ENCODE measurements around the gene PYROXD2.

PYROXD2 gene

GRCh38 chr10:98414932-98415730 is at the start of gene PYROXD2:
TSS of gene PYROXD2 (minus strand) at chr10:98415182. CDS start at chr10:98415135, 47 bp downstream.
- DNase-seq (ENCODE audit: low read depth, low spot score): peak; percentile 55
- peak within 1 kb of the TSS; percentile 38 for H3K27ac ChIP-seq

DNA sequence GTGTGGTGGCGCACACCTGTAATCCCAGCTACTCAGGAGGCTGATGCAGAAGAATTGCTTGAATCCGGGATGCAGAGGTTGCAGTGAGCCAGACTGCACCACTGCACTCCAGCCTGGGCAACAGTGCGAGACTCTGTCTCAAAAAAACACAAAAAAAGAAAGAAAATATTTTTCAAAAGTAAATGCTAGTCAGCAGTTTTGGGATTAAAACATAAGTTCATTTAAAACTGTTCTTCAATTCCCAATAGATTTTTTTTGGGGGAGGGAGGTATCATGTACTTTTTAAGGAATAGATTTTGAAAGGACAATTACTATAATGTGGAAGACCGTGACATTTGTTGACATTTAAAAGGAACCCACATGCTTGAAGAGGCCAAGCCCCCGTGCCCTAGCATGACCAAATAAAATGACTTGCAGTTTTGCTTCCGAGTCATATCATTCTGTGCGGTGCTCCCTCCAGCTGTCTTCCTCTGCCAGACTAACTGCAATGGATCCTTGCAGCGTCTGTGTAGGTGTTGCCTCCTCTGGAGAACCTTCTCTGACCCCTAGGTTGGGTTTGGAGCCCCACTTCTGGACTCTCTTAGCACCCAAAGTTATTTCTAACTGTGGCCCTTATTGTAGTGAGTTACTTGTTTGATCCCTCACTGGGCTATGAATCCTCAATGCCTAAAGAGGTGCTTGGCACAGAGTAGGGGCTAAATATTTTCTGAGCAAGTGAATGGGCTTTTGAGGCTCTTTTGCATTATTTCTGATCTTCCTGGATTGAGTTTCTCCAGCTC is 49.2 kb upstream of the PYROXD2 start:
- no peak overlapping the region for H3K27ac ChIP-seq
- DNase-seq (ENCODE audit: low read depth, low spot score): no peak

DNA sequence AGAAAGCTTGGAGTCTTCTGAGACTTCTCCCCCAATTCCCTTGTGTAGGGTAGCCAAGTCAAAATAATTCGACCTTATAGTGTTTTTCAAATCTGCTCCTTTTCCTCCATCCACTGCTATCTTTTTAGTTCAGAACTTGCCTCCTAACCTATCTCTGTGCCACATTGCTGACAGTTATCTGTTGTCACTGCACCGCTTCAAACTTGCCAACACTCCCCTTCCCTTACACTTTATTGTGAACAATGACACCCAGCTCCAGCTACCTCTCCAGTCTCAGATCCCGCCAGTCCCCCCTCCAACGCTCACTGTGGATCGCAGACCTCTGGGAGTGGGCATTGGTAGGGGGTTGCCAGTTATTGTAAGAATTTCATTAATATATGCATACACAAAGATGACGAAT is 48.0 kb upstream of the PYROXD2 start:
- DNase-seq (ENCODE audit: low read depth, low spot score): no peak
- no peak overlapping the region for H3K27ac ChIP-seq

DNA sequence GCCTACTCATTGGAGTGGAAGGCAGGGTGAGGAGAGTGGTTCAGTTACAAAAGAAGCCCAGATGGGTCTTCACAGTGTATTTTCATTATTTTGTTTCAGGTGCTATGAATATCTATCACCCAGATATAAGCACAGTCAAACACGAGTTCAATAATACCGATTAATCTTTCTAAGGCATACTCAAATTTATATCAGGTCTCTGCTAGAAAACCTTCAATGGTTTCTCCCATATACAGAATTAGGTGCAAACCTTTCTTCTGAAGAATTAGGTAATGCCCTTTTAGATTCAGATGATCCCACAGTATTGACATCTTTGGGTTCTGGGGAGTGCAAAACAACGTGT is 46.5 kb upstream of the PYROXD2 start:
- DNase-seq (ENCODE audit: low read depth, low spot score): no peak
- H3K27ac ChIP-seq: no peak overlapping the region

GRCh38 chr10:98460837-98461499 is 46.0 kb upstream of the PYROXD2 start:
- DNase-seq (ENCODE audit: low read depth, low spot score): peak; percentile 39
- H3K27ac ChIP-seq: no peak overlapping the region

DNA sequence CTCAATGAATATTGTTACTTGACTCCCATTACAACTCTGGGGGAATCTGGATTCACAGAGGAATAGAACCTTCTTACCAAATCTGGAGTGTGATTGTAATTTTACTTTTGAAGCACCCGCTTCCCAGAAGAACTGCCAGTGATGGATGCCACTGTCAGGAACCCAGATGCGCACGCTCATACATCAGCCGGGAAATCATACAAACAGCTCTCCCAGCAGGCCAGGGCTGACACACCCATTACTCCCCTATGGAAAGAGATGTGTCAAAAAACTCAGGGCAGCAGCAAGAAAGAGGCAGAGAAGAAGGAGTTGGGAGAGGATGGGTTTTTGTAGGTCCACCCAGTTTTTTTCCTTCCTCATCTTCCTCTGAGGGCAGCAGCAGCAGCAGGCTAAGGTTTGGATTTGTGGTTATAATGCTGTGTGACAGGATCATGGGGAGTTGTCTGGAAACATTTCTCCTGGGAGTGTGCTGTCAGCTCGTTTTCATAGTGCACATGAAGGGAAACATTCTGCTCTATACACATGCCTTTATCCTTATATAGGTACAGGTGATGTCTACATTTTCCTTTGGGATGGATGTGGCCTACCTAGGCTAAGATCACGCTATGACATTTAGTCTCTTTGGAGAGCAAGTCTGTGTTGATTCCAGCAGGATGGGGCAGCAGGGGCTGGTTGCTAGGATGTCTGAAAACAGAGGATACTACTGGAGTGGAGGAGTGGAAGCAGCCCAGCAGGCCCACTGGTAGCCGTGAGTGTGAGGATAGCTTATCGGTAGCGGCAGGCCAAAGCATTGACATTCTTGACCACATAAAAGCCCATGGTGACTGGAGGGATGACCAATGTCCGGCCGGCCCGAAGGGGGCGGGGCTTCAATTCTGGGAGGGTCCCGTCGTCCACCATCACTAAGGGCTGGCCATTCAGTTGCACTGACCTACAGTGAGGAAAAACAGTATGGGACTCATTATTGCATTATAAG is 44.1 kb upstream of the PYROXD2 start:
- no peak for DNase-seq (ENCODE audit: low read depth, low spot score)

DNA sequence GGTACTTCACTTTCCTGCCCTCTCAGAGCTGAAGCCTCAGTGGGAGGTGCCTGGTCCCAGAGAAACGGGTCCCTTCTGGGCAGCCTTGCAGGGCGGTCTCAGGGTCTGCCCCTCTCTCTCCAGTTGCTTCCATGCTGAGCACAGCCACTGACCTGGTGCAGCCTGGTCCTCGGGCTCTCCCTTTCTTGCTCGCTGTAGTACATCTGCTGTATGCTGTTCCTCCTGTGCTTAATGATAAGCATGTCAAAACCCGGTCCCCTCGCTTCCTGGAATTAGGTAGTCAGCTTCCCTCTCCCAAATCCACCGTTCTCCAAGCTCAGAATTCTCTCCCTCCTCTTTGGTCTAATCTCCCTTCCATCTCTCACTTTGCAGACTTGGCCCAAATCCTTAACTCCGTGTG is 42.7 kb upstream of the PYROXD2 start:
- H3K27ac ChIP-seq: no peak overlapping the region
- DNase-seq (ENCODE audit: low read depth, low spot score): no peak

More for the DNA sequence above, 44.1 kb upstream of the PYROXD2 start:
- no peak overlapping the region for H3K27ac ChIP-seq

GRCh38 chr10:98456686-98457482 is 41.9 kb upstream of the PYROXD2 start:
- H3K27ac ChIP-seq: no peak overlapping the region
- DNase-seq (ENCODE audit: low read depth, low spot score): no peak

GRCh38 chr10:98456043-98456570 is 41.1 kb upstream of the PYROXD2 start:
- no peak overlapping the region for H3K27ac ChIP-seq
- no peak for DNase-seq (ENCODE audit: low read depth, low spot score)

GRCh38 chr10:98453729-98454128 is 38.7 kb upstream of the PYROXD2 start:
- no peak for DNase-seq (ENCODE audit: low read depth, low spot score)
- no peak overlapping the region for H3K27ac ChIP-seq

- no peak overlapping the region for H3K27ac ChIP-seq
- no peak for DNase-seq (ENCODE audit: low read depth, low spot score)
These were observed 35.6 kb upstream of the PYROXD2 start for GRCh38 chr10:98450618-98451017.

GRCh38 chr10:98449287-98449686 is 34.3 kb upstream of the PYROXD2 start:
- H3K27ac ChIP-seq: no peak overlapping the region
- no peak for DNase-seq (ENCODE audit: low read depth, low spot score)

DNA sequence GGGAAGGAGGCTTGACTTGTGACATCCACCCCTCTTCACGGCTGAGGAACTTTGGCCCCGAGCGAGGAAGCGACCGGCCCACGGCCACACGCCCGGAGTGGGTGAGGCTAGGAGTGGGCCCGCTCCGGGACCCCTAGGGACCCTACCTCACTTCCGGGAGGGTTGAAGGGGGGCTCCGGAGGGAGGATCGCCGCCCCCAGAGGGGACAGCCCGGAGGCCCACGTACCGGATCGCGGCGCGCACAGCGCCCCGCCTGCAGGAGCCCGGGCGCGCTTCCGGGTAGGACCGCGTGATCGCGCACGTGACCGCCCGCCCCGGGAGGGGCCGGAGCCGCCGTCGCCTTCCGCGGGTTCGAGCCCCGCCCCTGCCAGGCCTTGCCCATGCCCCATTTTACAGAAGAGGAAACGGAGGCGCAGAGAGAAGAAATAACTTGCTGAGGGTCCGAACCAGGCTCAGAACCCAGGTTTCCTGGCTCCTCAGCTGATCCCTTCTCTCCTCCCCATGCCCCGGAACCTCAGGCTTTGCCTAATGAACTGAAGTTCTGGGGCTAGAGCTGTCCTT is 31.8 kb upstream of the PYROXD2 start, which contains the start of gene HPS1:
Gene HPS1 (minus strand): TSS at position 275 of the 561 bp plus-strand sequence. CDS start 3,695 bp downstream, outside the sequence.
- DNase-seq (ENCODE audit: low read depth, low spot score): no peak
- H3K27ac ChIP-seq: peak within 1 kb of the TSS; percentile 66

GRCh38 chr10:98446151-98446660 is 31.2 kb upstream of the PYROXD2 start:
- H3K27ac ChIP-seq: peak overlapping the region; percentile 66
- DNase-seq (ENCODE audit: low read depth, low spot score): no peak

GRCh38 chr10:98445200-98445812 is 30.3 kb upstream of the PYROXD2 start:
- H3K27ac ChIP-seq: no peak overlapping the region
- no peak for DNase-seq (ENCODE audit: low read depth, low spot score)

DNA sequence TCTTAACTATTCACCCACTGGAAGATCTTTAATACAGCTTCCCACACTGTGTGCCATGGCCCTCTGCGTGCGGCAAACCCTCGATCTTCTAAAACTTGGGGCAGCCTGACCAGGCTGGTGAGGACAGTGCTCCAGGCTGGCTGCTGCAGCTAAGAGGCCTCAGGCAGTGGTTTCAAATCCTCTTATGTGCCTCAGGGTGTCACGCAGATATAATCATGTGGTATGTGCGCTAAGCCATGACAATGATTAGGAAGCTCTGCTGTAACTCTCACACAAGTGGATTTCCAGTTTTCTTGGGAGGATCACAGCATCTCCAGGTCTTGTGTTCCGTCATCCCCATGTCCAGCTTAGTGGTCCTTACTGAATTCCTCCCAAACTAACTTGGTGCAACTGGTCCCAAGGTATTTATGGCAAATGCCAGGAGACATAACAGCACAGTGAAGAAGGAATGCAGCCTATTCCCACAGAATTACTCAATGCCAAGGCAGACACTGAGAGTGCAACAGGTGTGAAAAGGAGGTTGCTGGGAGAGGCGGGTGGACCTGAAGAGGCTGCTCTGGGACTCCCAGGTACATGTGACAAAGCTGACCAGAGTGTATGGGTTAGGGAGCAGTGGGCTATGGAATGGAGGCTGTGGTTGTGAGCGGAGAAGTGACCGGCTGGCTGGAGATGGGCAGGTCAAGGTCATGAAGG is 29.5 kb upstream of the PYROXD2 start:
- DNase-seq (ENCODE audit: low read depth, low spot score): no peak

DNA sequence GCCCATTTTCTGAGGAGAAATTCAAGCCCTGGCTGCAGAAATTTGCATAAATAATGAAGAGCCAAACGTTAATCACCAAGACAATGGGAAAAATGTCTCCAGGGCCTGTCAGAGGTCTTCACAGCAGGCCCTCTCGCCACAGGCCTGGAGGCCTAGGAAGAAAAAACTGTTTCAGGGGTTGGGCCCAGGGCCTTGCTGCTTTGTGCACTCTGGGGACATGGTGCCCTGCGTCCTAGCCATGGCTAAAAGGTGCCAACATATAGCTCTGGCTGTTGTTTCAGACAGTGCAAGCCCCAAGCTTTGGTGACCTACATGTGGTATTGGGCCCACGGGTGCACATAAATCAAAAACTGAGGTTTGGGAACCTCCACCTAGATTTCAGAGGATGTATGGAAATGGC is 23.7 kb upstream of the PYROXD2 start:
- H3K27ac ChIP-seq: no peak overlapping the region
- no peak for DNase-seq (ENCODE audit: low read depth, low spot score)

More for the DNA sequence above, 29.5 kb upstream of the PYROXD2 start:
- no peak overlapping the region for H3K27ac ChIP-seq

Measured in epithelial cell of prostate (primary cell).